ENCODE measurements around the gene AKR1C8.

- TF ChIP-seq, protein P1, sequence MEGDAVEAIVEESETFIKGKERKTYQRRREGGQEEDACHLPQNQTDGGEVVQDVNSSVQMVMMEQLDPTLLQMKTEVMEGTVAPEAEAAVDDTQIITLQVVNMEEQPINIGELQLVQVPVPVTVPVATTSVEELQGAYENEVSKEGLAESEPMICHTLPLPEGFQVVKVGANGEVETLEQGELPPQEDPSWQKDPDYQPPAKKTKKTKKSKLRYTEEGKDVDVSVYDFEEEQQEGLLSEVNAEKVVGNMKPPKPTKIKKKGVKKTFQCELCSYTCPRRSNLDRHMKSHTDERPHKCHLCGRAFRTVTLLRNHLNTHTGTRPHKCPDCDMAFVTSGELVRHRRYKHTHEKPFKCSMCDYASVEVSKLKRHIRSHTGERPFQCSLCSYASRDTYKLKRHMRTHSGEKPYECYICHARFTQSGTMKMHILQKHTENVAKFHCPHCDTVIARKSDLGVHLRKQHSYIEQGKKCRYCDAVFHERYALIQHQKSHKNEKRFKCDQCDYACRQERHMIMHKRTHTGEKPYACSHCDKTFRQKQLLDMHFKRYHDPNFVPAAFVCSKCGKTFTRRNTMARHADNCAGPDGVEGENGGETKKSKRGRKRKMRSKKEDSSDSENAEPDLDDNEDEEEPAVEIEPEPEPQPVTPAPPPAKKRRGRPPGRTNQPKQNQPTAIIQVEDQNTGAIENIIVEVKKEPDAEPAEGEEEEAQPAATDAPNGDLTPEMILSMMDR (IDR thresholded peaks at IDR 0.05; ENCODE audit: insufficient read depth, low read depth, low read length), result no peak
- no peak for TF ChIP-seq EZH2 (IDR thresholded peaks at IDR 0.05; ENCODE audit: insufficient read depth, low read length)
Observed at GRCh38 chr10:5106553-5106952, 78.4 kb downstream of the AKR1C8 start.
